Colon (tissue), 2 donors: Measurements from ENCODE around the gene GALR2.

Experiments used
- FAIRE-seq: peaks from 2 replicates; lab custom pipeline; 2012; peaks lifted over from hg19 to GRCh38; lab: Jason Lieb, UNC
- donor health status: control.
- donor health status: control.

GALR2 gene

DNA sequence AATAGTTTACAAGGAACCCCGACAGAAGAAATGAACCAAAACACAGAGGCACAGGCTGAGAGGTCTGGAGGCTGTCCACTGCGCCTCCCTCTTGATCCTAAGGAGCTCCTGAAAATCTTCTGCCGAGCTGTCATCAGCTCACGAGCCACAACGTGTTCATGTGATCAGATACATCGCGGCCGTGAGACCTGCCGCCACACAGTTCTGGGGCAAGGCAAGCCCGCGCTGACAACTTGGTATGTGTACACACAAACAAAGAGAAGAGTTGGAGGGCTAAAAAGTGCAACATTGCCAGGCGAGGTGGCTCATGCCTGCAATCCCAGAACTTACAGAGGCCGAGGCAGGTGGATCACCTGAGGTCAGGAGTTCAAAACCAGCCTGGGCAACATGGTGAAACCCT, 21.4 kb downstream of the GALR2 start:
- FAIRE-seq: no peak

DNA sequence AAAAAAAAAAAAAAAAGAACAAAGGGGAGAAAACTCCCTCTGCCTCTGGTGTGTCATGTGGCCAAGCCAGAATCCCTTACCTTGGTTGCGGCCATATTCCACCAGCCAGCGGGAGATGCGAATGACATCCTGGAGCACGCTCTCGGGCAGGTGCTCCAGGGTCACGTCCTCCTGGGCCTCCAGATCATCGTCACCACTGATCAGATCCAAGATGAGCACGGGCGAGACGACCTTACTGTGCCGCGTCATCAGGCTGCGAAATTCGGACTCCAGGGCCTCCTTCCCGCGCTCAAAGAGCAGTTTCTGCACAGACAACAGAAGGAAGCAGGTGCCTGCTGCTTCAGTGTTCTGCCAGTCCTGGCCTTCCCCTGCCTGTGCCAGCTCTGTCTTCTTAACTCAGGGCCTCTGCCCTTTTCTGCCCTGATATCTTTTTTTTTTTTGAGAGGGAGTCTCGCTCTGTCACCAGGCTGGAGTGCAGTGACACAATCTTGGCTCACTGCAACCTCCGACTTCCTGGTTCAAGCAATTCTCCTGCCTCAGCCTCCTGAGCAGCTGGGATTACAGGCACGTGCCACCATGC, 23.2 kb downstream of the GALR2 start:
- FAIRE-seq: no peak

DNA sequence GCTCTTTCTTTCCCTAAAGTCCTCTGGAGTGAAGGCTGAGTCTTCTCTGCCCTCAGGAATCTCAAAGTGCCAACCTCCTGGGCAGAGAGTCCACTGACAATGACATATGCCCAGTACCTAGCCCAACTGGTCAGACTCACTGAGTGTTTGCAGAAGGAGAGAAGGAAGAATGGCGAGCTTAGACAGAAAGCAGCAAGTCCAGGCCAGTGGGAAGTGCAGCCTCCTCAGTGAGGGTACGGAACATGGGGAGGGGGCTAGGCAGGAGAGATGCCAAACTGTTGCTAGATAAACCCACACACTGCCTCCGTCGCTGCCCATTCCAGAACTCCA, 28.3 kb downstream of the GALR2 start:
- FAIRE-seq: no peak

DNA sequence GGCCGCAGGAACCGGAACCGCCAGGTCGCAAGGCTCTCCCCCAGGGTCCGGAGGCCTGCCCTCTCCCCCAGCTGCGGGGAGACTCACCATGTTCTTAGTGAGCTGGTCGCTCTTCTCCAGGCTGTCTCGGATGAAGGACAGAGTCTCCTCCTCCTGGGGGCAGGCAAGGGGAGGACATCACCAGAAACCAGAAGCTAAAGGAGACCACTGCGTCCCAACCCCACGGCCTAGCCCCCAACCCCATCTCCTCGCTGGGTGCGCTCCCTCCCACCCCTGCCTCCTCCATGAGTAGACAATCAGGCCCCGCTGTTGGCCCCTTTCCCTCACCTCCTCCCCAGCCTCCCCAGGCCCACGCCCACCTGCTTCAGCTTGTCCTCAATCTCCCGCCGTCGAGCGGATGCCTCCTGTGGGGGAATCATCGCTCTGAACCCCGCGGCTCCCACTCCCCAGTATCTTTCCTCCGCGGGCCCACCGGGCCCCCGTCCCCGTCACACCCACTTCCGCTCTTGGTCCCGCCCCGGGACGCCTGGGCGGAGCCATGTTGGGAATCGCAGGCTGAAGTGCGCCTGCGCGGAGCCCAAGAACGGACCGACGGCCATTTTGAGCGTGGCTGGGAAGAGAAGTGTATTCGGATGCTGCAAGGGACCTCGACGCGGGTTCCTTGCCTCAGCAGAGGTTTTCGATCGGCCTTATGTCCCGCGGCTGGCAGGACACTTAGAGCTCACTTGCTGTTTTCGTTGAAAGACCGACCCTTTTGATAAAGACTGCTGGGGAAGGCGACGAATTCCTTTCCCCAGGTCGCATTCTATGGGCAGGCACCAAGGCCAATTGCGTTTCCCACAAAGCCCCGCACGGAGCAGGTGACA, 28.9 kb downstream of the GALR2 start, which contains the start of gene EXOC7:
EXOC7 (minus strand) TSS at position 514 of the 866 bp plus-strand sequence; CDS start at position 419, 95 bp downstream.
- FAIRE-seq: no peak

DNA sequence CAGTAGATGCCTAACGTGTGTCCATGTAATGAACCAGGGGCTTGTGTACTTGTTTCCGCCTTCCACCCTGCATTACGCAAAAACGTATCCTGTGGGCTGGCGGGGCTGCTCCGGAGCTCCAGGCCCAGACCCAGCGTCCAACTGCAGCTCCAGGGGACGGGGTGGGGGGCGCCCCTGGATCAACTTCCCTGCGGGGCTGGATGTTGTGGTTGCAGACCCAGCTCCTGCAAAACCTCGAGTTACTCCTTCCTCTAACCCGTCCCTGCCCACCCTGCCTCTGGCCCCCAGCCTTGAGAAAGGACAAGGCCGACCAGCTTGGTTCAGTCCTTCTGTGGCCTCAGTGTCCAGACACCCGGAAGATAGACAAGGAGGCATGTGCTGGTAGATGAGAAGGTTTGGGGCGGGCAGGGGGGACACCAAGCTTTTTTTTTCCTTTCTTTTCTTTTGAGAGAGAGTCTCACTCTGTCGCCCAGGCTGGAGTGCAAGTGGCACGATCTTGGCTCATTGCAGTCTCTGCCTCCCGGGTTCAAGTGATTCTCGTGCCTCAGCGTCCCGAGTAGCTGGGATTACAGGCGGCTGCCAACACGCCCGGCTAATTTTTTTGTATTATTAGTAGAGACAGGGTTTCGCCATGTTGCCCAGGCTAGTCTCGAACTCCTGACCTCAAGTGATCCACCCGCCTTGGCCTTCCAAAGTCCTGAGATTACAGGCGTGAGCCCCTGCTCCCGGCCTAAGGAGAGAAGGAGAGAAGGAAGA, 29.7 kb downstream of the GALR2 start:
- no peak for FAIRE-seq

DNA sequence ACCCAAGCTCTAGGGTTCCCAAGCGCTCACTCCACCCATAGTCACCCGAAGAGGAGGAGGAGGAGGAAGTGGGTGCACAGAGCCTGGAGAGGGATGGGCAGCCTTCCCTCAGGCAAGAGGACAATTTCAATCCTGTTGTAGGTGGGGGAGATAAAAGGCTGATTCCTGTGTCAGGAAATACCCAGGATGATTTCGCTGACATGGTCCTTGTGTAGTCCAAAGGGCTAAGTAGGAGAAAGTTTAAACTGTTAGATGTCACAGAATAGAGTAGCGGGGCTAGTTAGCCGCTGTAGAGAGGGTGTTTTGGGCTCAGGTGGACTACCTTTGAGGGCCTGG, 30.3 kb downstream of the GALR2 start:
- FAIRE-seq: no peak

DNA sequence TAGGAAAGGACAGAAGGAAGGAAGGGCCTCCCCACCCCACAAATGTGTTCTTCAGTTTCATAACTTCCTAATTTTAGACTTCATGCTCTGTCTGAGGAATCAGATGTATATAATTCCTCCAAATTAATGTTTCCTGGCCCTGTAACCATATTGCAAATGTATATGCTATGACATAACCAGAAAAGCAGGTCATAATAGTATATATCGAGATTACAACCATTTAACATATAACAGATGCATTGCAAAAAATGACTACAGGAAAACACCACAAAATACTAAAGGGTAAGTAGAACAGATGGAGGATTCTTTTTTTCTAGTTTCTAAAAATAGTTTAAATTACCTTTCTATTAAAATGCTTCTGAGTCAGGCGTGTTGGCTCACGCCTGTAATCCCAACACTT, 32.1 kb downstream of the GALR2 start:
- FAIRE-seq: no peak

DNA sequence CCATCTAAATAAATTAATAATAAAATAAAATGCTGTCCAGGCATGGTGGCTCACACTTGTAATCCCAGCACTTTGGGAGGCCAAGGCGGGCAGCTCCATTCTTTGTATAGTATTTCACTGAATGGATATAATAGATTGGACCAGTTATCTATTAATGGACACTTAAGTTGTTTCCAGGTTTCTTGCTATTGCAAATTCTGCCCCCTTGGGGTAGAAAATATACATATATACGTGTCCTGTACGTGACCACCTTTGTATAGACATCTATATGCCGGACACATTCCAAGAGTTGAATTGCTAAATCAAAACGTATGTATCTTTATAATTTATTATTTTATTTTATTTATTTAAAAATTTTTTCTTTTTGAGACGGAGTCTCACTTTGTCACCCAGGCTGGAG, 32.9 kb downstream of the GALR2 start:
- FAIRE-seq: no peak

DNA sequence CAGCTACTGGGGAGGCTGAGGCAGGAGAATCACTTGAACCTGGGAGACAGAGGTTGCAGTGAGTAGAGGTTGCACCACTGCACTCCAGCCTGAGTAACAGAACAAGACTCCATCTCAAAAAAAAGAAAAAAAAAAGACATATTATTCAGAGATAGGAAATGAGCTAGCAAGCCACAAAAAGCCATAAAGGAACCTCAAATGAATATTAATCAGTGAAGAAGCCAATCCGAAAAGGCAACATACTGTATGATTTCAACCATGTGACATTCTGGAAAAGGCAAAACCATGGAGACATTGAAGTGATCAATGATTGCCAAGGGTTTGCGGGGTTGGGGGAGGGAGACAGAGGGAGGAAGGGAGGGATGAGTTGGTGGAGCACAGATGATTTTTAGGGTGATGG, 37.4 kb downstream of the GALR2 start:
- no peak for FAIRE-seq

DNA sequence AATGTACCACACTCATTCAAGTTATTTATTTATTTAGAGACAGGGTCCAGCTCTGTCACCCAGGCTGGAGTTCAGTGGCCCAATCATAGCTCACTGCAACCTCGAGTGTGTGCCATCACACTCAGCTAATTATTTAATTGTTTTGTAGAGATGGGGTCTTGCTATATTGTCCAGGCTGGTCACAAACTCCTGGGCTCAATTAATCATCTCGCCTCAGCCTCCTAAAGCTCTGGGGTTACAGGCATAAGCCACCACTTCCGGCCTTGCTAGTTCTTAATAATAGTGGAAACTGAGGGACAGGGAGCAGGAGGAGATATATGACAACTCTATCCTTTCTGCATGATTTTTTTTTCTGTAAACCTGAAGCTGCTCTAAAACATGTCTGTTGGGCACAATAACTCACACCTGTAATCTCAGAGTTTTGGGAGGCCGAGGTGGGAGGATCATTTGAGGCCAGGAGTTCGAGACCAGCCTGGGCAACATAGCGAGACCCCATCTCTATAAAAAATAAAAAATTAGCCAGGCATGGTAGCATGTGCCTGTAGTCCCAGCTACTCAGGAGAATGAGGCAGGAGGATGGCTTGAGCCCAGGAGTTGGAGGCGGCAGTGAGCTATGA, 40.7 kb downstream of the GALR2 start:
- no peak for FAIRE-seq

DNA sequence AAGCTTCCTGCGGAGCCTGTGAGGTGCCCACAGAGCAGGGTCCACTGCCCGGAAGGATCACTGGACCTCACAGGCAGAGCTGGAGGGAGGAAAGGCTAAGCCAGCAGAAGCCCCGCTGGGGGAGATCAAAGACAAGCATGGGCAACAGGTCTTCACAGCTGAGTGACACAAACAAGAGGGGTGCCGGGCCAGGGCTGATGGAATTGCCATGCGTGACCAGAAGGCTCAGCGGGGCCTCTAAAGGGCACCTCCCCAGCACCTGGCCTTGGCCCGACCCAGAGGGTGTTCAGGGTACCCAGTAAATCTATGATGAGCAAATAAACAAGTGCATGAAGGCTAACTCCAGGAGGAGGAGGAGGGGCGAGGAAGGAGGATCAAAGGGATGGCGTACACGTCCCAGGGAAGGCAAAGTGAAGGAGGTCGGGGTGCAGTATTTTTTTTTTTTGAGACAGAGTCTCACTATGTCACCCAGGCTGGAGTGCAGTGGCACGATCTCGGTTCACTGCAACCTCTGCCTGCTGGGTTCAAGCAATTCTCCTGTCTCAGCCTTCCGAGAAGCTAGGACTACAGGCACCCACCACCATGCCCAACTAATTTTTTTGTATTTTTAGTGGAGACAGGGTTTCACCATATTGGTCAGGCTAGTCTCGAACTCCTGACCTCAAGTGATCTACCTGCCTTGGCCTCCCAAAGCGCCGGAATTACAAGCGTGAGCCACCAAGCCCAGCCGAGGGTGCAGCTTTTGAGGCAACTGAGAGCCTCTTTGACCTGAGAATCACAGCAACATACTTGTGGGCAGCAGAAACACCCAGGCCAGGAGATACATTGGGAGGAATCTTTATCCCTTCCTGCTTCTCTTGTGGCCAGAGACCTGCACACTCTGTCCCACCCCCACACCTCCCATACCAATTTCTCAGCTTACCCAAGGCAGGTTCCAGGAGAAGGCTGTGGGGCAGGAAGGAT, 45.1 kb downstream of the GALR2 start:
- FAIRE-seq: no peak

DNA sequence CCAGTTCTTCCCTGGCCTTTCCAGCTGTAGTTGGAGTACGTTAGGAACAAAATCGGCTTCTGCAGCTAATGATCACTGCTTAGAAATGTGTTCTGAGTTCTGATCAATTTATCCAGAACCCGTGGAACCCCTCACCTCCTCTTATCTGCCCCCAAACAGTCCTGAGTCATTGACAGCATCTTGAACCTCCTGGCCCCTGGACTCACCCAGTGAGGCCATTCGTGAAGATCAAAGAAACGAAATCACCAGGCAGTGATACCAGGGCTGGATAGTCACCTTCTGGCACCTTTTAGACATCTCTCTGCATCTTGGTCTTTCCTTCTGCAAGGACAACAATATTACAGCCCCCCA, 46.1 kb downstream of the GALR2 start:
- no peak for FAIRE-seq

DNA sequence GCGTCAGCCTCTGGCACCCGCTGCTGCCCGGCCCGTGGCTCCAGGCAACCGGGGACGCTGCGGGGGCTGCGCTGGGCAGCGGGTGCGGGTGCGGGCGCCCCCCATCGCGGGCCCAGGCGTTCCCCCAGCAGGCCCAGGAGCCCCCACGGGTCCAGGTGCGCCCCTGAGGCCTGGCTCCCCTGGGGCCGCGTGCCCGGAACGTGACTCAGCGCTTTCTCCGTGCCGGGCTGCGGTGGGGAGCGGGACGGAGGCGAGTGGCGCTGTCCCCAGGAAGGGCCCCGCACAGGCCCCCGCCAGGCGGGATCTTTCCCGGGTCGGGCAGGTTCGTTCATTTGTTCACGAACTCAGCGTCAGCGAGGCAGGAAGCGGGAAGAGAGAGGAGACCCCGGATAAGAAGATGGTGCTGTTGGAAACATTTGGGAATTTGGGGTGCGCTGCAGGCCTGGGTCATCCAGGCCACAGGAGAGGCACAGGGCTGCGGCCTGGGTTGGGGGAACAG, 47.4 kb downstream of the GALR2 start:
- FAIRE-seq: no peak

DNA sequence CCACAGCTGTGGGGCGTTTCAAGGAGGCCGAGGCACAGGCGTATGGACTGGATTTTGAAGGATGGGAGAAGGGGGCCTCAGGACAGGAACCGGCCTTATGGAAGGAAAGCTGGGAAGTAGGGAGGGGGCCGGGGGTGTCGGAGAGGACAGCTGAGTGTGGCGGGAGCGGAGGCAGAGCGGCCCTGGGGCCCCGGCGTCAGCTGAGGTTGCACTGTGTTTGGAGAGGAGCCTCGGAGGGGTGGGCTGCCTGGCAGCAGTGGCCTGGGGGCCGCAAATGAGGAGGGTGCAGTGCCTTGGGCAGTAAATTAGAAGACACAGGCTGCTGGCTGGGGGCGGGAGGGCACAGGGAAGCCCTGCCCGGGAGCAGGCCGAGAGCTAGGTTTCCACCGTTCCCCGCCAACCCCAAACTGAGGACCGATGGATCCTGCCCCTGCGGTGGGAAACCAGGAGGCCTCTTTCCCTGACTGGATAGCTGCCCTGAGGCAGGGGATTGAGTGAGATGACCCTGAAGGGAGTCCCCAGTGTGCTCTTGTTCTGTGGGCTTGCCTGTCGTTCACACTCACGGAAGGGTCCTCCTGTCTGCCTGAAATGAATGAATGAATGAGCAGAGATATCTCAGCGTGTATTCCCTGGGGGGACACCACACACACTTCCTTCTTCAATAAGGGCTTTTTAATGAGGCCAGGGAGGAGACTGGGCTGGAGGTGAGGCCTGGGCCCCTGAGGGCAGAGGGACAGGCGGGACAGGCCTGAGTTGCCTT, 48.0 kb downstream of the GALR2 start:
- no peak for FAIRE-seq

DNA sequence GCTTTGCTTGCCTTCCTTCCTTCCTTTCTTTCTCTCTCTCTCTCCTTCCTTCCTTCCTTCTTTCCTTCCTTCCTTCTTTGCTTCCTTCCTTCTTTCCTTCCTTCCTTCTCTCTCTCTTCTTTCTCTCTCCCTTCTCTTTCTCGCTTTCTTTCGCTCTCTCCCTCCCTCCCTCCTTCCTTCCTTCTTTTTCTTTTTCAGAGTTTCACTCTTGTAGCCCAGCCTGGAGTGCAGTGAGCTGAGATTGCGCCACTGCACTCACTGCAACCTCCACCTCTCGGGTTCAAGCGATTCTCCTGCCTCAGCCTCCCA, 48.6 kb downstream of the GALR2 start:
- no peak for FAIRE-seq

DNA sequence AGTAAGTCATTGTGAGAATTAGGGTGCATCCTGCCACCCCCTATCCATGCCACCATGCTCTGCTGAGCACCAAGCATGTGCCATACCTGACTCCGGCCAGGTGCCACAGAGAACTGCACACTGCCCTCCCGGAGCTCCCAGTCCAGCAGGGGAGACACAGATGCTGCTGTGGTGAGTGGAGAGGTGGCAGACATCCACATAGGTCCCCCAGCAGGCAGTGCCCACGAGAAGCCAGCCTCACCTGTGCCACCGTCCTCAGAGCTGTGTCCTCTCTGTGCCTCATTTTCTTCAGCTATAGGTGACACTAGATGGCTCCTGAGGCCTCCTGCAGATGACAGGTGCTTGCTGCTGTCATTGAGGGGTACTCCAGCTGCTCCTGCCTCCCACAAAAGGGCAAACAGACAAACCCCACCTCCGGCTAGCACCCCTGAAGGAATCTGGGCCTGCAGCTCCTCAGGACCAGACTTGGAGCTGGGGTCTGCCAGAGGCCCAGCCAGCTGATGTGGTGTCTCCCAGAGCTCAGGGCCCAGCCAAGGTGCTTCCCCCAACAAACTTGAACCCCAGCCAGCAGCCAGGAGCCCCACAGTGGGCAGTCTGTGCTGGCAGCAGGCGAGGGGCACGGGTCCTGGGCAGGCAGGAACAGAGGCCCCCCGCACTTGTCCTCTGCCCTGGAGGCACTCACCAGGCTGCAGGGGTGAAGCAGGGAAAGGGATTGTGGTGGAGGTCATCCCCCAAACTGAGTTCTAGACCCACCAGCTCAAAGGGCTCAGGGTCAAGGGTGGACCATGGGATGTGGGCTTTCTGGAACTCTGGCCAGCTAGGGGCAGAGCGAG, 49.4 kb downstream of the GALR2 start:
- FAIRE-seq: no peak

DNA sequence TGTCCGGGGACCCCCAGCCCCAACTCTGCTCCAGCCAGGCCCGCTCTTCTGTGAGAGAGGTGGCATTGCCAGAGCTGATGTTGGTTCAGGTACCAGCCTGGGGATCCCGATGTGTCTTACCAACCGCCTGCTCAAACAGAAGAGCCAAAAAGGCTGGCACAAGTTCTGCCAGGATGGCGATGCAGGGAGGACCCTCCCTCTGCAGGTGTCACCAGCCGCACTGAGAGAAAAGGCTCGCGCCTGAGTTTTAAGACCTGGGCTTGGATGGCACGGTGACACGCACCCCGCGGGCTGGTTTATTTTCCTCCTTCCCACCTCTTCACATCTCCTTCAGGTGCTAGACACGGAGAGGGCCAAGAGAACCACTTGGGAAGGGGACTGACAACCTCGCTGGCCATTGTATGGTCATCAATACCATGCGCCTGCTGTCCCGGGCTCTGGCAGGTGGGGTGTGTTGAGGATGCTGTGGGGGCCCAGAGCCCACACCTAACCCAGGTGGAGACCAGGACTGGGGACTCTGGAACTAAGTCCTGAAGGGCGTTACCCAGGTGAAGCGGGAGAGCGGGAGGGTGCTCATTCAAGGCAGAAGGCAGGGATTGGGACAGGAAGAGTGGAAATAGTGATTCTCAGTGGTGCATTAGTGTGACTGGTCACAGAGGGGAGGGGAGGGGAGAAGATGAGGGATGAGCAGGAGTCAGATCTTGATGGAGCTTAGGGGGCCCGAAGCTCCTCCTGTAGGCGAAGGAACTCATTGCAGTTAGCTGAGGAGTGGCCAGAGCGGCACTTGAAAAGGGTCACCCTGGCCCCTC, 50.2 kb downstream of the GALR2 start:
- no peak for FAIRE-seq

DNA sequence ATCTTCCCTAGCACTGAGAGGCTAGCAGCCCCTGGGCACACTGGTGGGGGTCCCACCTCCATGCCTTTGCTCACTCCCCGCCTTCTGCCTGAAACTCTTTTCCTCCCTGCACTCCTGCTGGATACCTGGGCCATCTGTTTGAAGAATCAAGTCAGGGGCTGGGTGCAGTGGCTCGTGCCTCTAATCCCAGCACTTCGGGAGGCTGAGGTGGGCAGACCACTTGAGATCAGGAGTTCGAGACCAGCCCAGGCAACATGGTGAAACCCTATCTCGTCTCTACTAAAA, 50.8 kb downstream of the GALR2 start:
- no peak for FAIRE-seq

DNA sequence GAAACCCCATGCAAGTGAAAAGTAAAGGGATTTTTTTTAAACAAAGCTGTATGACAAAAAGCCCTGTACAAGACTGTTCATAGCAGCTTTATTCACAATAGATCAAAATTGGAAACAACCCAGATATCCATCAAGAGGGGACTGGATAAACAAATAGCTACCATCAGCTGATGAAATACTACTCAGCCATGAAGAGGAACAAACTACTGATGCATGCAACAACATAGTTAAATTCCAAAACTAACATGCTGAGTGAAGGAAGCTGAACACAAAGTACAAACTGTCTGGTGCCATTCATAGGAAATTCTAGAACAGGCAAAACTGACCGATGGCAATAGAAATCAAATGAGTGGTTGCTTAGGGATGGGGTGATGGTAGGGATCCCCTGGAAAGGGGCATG, 51.3 kb downstream of the GALR2 start:
- FAIRE-seq: no peak
